LNCaP clone FGC (cell line): Measurements from ENCODE around the gene EN1.

Source experiments
- DNase-seq: peaks from one replicate; pipeline ENCODE4 v3.0.0-alpha.2; 2011; ENCODE audit warnings: low read depth
- H3K4me3 ChIP-seq: 2 replicates; pipeline ENCODE4 v1.5.1; 2011; ENCODE audit warnings: mild to moderate bottlenecking, low read depth, low read length, control low read depth
- CTCF ChIP-seq: IDR thresholded peaks from 2 replicates; pipeline ENCODE4 v1.5.1; 2012; ENCODE audit warnings: mild to moderate bottlenecking; ENCODE audit not compliant: control insufficient read depth, insufficient read depth; ENCODE audit errors: extremely low read depth

The EN1 gene

DNA sequence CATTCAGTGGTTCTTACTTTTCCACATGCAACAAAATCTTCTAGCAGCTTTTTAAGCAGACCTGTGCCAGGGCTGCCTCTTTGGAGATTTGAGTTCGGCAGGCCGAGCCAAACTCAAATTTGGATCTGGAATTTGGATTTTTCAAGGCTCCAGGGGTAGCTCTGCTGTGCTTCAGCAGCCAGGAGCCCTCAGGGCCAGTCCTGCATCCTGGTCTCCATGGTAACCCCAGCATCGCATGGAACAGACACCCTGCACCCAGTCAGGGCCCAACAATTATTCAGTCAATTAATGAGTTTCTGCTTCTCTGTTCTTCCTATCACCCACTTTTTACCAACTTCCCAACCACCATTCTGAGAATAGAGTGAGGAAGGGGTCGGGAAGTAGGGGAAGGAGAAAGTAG lies 30.0 kb downstream of the EN1 start:
- DNase-seq, result no peak
- no peak overlapping the region for H3K4me3 ChIP-seq
- TF ChIP-seq CTCF, result no peak

GRCh38 chr2:118816669-118817068 lies 30.8 kb downstream of the EN1 start:
- no peak overlapping the region for H3K4me3 ChIP-seq
- no peak for TF ChIP-seq CTCF
- no peak for DNase-seq

GRCh38 chr2:118815731-118816130 lies 31.7 kb downstream of the EN1 start:
- H3K4me3 ChIP-seq, result no peak overlapping the region
- no peak for TF ChIP-seq CTCF
- DNase-seq, result no peak

DNA sequence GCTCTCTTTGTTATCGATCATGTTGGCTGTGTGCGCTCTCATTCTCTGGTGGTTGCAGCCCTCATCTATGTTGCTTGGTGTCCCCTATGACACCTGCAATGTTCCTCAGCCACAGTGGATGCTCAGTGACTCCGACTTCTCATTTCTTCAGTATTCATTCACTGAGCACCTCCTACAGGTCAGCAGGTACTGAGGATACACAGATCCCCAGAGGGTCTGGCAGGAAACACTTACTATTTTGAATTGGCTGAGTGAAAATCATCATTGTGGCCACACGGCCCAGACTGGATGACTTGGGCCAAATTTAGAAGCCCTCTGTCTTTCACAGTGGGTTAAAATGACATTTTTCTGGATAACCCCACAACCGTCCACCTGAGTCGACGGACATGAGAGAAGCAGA lies 32.1 kb downstream of the EN1 start:
- no peak for TF ChIP-seq CTCF
- H3K4me3 ChIP-seq, result no peak overlapping the region
- DNase-seq, result no peak

DNA sequence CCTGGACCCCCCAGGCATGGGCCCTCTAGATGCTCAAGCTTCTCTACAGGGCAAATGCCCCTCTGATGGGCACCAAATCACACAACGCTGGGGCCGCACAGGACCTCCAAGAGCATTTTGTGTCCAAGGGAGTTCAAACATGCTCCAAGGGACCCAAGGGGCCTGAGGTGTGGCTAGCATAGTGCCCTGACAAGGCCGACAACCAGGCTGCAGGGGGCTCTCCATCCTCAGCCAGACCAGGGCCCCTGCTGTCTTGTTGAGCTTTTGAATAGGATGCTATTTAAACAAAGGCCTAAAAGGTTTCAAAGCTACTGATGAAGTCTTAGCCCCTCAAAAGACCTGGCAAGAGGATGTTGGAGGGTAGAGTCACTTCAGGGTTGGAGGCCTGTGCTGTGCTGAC lies 33.1 kb downstream of the EN1 start:
- no peak overlapping the region for H3K4me3 ChIP-seq
- TF ChIP-seq CTCF, result no peak
- no peak for DNase-seq

GRCh38 chr2:118813601-118814339 lies 33.7 kb downstream of the EN1 start:
- DNase-seq, result no peak
- no peak for TF ChIP-seq CTCF
- no peak overlapping the region for H3K4me3 ChIP-seq

GRCh38 chr2:118813111-118813510 lies 34.3 kb downstream of the EN1 start:
- H3K4me3 ChIP-seq, result no peak overlapping the region
- TF ChIP-seq CTCF, result no peak
- DNase-seq, result no peak
